T-helper 2 cell (primary cell): Measurements from ENCODE around the gene CD300C.
A peak's percentile ranks its signal among the peaks of the same experiment; 100 is the strongest.
"Not testable (repeated sequence)": the region's sequence is repeated elsewhere in the genome, so short reads cannot be mapped to it uniquely, and the experiment has no call there.

Experiments
- DNase-seq, 5 experiments: peaks; one replicate each; pipeline versions ENCODE4 v3.0.0 to v3.0.0-alpha.2; 2012 to 2022

The CD300C gene

DNA sequence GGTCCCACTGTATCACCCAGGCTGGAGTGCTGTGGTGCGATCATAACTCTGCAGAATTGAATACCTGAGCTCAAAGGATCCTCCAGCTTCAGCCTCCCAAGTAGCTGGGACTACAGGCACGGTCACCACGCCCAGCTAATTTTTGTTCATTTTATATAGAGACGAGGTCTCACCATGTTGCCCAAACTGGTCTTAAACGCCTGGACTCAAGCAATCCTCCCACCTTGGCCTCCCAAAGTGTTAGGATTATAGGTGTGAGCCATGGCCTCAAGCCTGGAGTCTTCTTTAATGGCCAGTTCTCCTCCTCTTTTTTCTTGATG, 15.1 kb downstream of the CD300C start:
- no peak for DNase-seq

DNA sequence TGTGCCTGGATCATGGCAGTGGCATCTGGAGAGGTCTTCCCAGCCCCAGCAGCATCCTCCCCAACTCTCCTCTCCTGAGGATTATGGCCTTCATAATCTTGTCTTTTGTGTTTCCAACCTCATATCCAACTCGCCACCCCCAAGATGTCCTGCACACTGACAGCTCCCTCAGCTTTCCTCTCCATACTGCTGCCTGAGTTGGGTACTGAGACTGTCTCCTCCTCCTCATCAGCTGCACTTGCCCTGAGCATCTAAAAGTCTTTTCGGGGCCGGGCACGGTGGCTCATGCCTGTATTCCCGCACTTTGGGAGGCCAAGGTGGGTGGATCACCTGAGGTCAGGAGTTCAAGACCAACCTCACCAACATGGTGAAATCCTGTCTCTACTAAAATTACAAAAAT, 16.7 kb downstream of the CD300C start:
- DNase-seq = no peak

DNA sequence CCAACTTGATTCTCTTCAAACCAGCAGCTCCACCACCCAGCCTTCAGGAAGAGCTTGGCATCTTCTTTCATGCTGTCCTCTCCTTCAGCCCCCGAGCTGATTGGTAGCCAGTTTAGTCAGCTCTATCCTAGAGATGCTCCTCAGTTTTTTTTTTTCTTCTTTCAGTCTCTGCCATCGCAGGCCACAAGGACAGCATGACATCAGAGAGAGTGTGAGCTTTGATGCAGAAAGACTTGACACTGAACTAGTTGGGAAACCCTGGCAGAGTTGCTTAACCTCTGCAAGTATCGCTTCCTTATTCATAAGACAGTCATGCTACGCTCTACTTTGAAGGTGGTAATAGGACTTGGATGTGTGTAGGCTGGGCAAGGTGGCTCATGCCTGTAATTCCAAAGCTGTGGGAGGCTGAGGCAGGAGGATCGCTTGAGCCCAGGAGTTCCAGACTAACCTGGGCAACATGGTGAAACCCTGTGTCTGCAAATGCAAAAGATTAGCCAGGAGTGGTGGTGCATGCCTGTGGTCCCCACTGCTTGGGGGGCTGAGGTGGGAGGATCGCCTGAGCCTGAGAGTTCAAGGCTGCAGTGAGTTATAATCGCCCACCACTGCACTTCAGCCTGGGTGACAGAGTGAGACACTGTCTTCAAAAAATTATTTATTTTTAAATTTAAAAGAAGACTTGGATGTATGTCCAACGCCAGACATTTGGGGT, 17.3 kb downstream of the CD300C start:
- no peak for DNase-seq

DNA sequence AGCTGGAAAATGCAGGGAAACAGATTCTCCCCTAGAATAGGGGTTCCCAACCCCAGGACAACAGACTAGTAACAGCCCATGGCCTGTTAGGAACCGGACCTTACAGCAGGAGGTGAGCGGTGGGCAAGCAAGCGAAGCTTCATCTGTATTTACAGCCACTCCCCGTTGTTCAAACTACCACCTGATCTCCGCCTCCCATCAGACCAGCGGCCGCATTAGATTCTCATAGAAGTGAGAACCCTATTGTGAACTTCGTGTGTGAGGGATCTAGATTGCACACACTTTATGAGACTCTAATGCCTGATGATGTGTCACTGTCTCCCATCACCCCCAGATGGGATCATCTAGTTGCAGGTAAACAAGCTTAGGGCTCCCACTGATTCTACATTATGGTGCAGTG, 18.2 kb downstream of the CD300C start:
- DNase-seq = no peak

DNA sequence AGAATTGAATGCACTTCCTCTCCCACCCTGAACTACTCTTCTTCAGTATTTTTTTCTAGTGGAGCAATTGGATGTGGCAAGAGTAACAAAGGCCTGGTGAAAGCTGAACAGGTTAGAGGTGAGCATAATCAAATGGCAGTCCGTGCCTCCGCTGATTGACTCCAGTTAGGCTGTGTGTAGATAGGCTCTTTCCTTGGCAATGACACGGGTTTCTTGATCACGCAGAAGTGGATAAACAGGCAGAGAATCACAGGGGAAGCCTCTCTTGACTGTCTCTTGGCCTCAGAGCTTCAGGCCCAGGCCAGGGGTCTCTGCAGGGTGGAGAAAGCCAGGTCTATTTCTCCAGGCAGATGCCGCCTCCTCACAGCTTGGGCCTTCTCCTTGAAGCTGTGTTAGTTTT, 18.8 kb downstream of the CD300C start:
- no peak for DNase-seq

DNA sequence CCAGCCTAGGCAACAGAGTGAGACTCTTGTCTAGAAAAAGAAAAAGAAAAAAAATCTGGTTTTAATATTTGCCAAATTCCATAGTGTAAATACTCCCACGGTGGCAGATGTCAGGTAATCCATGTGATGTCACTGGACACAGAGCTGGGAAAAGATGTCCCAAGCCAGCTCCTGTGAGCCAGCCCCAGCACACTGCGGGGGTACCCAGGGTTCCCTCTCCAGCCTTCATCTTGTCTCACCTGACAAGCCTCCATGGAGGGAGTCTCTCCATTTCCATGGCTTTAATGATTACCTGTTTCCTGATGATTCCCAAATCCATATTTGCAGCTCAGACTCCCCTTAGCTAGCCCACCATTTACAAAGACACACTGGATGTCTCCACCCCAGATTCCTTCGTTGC, 19.2 kb downstream of the CD300C start:
- DNase-seq = no peak

DNA sequence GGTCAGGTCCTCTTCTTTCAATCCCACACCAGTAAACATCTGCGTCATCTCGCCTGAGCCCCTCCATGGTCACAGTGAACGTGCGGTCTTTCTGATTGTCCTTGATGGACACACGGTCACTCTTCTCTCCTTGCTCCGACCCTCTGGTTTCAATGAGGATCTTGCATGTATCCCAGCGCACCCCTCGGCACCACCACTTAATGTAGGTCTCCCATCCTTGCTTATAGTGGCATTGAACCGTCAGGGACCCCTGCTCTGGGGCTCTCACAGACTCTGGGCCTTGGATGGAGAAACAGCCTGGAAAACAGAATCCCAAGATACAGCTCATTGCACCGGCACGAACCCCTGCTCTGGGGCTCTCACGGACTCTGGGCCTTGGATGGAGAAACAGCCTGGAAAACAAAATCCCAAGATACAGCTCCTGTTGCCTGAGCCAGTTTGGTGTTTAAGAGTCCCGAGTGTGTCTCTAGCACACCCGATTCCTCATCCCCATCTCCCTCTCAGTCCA, 20.1 kb downstream of the CD300C start:
- DNase-seq = no peak

DNA sequence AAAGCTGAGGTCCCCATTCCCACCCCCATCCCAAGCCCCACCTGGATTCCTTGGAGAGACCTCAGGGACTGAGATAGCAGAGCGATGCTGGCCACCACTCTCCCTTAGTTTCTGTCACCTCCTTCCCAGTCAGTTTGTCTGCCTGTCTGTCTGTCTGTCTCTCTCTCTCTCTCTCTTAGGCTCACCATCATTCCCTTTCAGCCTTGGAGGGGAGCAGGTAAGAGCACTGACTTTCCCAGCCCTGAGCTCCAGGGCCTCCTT, 20.5 kb downstream of the CD300C start:
- no peak for DNase-seq

DNA sequence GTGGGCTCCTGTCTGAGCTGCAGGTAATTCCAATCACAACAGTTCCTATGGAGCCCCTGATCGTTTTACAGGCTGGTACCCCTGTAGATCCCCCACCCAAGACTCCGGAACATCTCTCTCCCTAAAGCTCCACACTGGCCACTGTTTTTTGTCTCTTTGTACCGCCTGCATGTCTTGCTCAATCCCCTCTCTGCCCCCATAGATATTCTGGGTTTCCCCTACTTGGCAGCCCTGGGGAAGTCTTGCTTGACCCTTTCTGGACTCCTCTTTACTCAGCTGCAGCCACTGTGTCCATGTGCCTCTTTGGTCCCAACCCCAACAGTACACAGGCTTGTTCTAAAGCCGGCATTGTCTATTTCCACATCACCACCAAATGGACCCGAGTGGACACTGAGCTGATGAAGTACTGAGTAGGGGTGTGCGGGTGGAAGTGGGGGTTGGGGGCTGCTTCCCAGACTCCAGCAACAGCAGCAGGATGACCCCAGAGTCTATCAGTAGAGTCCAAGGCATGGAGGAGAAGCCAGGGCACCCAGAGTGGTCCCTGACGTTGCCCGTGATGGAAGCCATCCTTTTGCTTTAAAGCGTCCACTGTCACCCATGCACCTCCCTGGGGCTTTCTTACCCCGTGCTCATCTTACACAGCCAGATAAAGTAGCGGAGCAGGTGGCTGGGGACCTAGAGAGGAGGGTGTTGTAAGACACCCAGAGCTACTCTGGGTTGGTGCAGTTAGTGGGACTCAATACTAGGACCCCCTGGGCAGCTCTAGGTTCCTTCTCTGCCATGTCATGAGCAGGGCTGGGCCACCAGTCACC, 21.1 kb downstream of the CD300C start:
- no peak for DNase-seq

DNA sequence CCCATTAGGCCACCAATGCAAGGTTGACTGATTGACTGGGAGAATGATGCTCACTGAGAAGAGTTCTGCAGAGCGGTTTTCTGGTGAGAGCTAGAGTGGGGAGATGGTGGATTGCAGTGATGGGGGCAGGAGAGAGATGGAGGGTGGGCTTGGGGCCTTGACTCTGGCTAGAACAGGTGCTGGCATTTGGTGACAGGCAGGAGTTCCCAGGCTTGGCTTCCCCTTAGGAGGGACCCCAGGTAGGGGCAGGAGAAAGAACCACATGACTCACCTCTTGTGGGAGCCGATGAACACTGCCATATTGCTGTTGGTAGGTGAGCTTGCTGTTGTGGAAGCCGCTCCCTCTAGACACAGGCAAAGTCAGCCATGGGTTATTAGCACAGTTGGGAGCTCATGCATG, 22.6 kb downstream of the CD300C start:
- DNase-seq = no peak

DNA sequence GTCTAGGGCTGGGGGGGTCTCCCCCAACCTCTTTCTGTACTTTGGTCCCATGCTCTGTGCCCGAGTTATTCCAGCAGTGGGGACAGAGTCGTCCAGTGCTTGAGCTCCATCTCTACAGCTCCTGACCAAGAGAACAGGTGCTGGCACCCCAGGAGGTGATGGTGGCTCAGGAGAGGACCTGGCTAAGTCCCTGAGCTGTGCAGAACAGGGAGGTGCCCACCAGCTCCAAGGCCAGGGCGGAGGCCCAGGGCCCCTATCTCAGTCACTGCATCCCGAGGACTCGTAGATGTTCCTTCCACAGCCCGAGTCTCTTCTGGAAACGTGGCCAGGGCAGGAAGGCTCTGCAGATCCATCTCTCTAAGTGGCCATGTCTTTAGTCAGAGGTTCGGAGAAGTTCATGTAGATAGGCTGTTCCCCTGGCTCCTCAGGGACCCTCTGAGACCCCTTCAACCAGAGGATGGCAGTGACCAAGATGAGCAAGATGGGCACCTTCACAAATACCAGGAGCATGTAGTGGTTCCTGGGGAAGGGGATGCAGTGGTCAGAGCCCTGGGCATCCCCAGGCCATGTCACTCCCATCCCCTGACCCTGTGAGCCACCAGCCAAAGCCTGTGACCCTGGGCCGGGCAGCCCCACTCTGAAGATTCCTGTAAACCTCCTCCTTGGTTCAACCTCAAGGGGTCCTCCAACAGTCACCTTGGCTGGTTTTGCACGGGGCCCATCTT, 23.4 kb downstream of the CD300C start:
- DNase-seq = no peak

DNA sequence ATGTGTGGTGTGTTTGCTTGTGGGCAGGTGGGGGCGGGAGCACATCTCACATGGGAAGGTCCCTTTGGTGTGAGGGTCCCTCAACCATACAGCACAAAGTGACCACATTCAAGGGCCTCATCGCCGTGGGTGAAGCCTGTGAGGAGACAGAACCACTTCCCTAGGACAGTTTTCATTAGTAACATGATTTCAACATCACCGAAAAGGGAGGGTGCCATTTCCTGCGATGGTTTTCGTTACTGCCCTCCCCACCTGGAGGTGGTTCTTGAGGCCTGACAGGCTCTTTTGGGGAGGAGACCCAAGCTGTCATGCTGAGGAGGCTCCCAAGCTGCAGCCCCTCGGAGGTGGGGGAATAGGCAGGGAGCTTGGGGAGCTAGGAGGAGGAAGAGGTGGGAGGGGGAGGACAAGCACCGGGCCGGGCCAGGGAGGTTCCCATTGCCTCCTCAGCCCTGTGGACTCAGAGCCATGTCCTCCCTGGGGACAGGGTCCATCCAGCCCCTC, 24.2 kb downstream of the CD300C start:
- no peak for DNase-seq

DNA sequence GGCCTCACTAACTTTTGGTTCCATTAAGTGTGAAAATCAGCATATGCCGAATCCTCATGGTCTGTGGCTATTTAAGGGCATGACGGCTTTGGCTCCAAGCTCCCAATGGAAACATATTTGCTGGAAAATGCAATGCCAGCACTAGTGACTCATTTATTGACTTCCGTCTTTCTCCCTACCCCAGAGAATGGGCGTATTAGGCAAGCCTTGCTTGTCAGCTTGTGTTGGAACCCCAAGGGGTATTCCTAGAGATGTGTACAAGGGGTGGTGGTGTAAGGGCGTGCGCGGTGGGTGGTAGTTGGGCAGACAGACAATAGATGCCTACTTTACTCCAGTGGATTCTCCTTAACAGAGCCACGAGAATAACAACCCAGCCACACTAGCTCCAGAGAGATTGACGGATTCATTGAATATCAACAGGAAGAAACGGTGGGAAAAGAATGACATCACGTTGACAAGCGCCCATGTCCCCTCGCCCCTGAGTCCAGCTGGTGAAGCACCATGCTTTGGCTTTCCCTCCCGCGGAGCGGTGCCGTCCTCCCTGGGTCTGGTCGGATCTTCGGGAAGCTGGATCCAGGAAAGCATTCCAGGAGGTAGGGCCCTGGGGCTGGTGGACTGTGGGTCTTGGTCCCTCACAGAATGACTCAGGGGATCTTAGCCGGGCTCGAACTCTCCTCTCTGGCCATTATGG, 25.0 kb downstream of the CD300C start:
- no peak for DNase-seq

DNA sequence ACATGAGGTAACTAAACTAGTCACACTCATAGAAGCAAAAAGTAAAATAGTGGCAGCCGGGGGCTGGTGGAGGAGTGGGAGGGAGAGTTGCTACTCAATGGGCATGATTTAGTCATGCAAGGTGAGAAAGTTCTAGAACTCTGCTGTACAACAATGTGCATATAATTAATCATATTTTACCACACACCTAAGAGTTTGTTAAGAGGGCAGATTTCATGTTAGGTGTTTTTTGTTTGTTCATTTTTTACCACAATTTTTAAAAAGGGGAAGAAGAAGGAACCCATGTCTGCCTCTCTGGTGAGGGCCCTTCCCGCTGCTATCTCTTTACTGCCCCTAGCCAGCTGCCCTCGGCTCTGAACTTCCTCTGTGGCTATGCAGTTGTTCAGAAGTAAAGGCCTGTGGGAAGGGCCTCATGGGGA, 25.9 kb downstream of the CD300C start:
- no peak for DNase-seq

DNA sequence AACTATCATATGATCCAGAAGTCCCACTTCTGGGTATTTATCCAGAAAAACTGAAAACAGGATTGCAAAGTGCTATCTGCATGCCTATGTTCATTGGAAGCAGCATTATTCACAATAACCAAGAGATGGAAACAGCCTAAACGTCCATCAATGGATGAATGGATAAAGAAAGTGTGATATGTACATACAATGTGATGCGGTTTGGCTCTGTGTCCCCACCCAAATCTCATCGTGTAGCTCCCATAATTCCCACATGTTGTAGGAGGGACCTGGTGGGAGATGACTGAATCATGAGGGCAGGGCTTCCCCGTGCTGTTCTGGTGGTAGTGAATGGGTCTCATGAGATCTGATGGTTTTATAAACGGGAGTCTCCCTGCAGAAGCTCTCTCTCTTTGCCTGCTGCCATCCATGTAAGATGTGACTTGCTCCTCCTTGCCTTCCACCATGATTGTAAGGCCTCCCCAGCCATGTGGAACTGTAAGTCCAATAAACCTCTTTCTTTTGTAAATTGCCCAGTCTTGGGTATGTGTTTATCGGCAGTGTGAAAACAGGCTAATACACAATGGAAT, 27.4 kb downstream of the CD300C start:
- DNase-seq = not testable (repeated sequence)

DNA sequence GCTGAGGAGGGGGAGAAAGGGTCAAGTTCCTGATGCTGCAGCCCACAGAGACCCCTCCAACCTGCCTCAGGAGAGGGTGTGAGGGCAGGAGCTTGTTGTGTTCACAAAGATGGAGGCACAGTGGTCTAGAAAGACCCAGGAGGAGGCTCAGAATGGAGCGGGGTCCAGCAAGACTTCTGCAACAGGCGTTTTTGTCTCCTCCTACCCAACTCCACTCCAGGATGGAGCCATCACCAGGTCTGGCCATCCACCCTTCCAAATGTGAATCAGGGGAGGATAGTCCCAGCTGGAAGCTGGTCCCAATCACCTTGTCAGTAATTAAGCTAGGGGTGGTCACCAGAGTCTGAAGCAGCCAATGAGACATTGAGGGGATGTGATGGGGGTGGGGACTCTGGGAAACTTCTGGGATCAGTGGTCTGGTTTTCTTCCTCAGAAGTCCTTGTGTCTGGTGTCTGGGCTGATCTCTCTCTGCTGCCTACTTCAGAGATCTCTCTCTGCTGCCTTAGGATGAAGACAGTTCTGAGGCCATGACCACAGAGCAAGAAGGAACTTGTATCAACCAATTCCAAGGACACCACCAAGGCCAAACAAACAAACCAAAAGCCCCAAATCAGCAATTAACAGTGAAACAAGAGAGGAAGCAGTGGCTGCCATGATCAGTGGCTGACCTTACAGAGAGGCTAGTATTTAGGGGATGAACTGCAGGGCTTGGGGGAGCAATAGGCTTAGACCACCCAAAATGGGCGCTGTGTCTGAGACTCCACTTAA, 29.2 kb downstream of the CD300C start:
- no peak for DNase-seq

DNA sequence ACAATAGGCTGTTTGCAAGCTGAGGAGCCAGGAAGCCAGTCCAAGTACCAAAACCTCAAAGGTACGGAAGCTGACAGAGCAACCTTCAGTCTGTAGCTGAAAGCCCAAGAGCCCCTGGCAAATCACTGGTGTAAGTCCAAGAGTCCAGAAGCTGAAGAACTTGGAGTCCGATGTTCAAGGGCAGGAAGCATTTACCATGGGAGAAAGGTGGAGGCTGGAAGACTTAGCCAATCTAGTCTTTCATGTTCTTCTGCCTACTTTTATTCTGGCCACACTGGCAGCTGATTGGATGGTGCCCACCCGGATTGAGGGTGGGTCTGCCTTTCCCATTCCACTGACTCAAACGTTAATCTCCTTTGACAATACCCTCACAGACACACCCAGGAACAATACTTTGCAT, 30.0 kb downstream of the CD300C start:
- no peak for DNase-seq

DNA sequence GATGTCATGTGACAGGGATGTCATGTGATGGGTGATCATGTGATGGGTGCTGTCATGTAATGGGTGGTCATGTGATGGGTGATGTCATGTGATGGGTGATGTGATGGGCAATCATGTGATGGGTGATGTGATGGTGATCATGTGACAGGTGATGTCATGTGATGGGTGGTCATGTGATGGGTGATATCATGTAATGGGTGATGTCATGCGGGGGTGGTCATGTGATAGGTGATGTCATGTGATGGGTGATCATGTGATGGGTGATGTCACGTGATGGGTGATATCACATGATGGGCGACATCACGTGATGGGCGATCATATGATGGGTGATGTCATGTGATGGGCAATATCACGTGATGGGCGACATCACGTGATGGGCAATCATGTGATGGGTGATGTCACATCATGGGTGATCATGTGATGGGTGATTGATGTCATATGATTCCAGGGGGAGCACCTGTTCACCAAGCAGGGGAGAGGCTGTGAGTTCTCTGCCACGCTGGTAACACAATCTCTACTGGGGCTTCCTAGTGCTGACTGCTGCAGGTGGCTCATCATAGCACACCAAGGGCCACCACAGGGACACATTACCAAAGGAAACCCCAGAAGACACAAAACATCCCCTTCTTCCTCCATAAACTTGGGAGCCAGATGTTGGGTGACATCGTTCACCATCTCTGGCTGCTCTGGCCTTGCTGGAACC, 31.1 kb downstream of the CD300C start:
- no peak for DNase-seq

DNA sequence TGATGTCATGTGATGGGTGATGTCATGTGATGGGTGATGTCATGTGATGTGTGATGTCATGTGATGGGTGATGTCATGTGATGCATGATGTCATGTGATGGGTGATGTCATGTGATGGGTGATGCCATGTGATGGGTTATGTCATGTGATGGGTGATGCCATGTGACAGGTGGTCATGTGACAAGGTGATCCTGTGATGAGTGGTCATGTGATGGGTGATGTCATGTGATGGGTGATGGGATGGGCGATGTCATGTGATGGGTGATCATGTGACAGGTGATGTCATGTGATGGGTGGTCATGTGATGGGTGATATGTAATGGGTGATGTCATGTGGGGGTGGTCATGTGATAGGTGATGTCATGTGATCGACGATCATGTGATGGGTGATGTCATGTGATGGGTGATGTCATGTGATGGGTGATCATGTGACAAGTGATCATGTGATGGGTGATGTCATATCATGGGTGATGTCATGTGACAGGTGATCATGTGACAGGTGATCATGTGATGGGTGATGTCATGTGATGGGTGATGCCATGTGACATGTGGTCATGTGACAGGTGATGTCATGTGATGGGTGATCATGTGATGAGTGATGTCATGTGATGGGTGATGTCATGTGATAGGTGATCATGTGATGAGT, 31.8 kb downstream of the CD300C start:
- DNase-seq = peak in 3 of 5 experiments; percentile 39 to 72 (median 44)

DNA sequence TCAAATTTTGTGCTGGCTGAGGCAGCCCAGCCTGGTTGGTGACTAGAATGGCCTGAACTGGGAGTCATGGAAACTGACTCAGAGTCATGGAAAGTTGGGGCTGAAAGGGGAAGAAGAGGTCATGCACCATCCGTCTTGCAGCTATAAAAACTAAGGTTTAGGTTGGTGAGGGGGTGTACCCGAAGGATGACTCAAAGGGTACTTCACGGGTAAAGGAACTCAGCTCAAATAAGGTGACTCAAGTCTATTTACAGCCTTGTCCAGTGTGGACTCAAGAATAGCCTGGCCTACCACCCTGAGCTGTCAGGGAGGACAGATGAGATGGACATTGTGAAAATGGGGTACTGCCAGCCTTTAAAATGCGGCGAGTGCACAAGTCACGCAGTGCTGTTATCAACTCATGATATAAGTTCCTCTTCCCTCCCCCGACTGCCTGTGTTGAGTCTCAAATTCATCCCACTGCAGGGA, 33.3 kb downstream of the CD300C start:
- no peak for DNase-seq

DNA sequence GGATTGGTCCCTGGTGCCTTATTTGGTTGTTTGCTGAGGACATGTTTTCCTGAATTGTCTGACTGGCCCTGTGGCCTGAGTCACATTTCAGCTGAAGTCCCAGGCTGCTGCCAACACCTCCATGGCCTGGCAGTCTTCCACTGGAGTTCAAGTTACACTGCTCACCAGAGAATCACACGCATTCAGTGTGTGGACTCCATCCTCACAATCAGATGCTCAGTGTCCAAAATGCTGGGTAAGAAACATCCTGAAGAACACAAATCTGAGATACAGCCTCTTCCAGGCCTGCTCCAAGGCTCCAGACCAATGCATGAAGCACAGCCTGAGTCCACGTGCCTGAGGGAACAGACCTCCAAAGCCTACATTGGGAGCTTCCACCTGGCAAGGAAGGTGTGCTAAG, 33.9 kb downstream of the CD300C start:
- DNase-seq = no peak
